WERI-Rb-1 (cell line): ENCODE results near the gene PROCR.

Source experiments
- DNase-seq: peaks from one replicate; pipeline ENCODE4 v3.0.0-alpha.2; 2020
- H3K27ac ChIP-seq: fragments of 250-450 bp; sonication (Bioruptor Pico); 2 replicates; pipeline ENCODE4 v1.5.1; 2020; ENCODE audit warnings: mild to moderate bottlenecking, moderate library complexity
- H3K27me3 ChIP-seq: fragments of 250-450 bp; sonication (Bioruptor Pico); 2 replicates; pipeline ENCODE4 v1.5.1; 2021; ENCODE audit warnings: mild to moderate bottlenecking, low read depth, moderate library complexity; ENCODE audit not compliant: insufficient read depth, severe bottlenecking
- H3K36me3 ChIP-seq: fragments of 250-450 bp; sonication (Bioruptor Pico); 2 replicates; pipeline ENCODE4 v1.5.1; 2020; ENCODE audit warnings: mild to moderate bottlenecking, moderate library complexity
- H3K4me3 ChIP-seq: 2 replicates; pipeline ENCODE4 v1.5.1; 2011; ENCODE audit warnings: low read depth, mild to moderate bottlenecking, control low read depth, low read length
- H3K9me3 ChIP-seq: fragments of 250-450 bp; sonication (Bioruptor Pico); 2 replicates; pipeline ENCODE4 v1.5.1; 2021; ENCODE audit warnings: mild to moderate bottlenecking, moderate library complexity; ENCODE audit not compliant: severe bottlenecking
- TF ChIP-seq, protein P1 (sequence below): IDR thresholded peaks from 2 replicates; pipeline ENCODE4 v1.5.1; 2011; ENCODE audit warnings: low read depth, mild to moderate bottlenecking, control low read depth, inconsistent platforms, low read length

PROCR gene

DNA sequence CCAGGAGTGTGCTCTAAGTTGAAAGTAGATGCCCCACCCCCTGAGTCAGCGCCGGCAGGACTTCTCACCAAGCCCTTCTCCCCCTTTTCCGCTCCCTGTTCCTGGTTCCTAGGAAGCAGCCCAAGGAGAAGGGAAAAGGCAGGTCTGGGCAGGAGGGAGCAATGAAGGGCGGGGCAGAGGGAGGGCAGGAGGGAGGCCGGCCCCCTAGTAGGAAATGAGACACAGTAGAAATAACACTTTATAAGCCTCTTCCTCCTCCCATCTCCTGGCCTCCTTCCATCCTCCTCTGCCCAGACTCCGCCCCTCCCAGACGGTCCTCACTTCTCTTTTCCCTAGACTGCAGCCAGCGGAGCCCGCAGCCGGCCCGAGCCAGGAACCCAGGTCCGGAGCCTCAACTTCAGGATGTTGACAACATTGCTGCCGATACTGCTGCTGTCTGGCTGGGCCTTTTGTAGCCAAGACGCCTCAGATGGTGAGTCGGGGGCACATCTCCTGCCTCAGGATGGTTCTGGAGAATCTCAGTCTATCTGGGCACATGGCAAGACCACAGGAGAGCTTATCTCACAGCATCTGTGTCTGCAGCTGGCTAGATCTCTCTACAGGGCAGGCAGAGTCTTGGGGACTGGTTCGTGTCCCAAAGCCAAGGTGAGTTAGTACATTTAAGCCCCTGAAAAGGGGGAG, at the start of gene PROCR:
PROCR (plus strand) TSS at position 320 of the 681 bp plus-strand sequence; CDS start at position 403, 83 bp downstream.
- peak within 1 kb of the TSS; percentile 61 for H3K4me3 ChIP-seq
- peak; percentile 96 for DNase-seq
- H3K27ac ChIP-seq = peak within 1 kb of the TSS; percentile 64

DNA sequence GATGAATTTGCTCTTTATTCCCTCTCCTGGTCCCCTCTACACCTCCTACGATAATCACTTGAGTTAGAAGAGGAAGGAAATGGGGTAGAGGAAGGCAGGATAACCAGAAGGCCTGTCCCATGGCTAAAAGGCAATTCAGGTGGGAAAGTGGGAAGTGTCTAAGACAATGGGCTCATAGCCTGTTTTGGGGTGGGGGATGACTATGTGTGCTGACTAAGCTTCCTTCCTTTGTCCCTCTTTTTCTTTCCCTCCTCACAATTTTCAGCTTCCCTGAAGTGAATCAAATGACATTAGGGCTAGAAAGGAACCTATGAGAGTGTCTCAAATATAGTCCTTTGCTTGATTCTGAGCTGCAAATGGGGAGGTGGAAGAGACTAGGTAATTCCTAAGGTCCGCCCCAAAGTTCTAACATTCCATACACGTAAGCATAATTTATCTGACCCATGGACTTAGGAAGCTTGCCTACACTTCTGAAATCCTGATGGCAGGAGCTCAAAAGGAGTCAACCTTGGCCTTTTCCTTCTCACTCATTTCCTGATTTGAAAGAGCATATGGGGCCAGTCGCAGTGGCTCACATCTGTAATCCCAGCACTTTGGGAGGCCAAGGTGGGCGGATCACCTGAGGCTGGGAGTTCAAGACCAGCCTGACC, 49.0 kb upstream of the PROCR start:
- Histone ChIP-seq H3K36me3 (no peaks in the 10 kb centered on the region), H3K27ac (no peak overlapping the region)

More for the DNA sequence above, at the start of gene PROCR:
- TF ChIP-seq, protein P1, sequence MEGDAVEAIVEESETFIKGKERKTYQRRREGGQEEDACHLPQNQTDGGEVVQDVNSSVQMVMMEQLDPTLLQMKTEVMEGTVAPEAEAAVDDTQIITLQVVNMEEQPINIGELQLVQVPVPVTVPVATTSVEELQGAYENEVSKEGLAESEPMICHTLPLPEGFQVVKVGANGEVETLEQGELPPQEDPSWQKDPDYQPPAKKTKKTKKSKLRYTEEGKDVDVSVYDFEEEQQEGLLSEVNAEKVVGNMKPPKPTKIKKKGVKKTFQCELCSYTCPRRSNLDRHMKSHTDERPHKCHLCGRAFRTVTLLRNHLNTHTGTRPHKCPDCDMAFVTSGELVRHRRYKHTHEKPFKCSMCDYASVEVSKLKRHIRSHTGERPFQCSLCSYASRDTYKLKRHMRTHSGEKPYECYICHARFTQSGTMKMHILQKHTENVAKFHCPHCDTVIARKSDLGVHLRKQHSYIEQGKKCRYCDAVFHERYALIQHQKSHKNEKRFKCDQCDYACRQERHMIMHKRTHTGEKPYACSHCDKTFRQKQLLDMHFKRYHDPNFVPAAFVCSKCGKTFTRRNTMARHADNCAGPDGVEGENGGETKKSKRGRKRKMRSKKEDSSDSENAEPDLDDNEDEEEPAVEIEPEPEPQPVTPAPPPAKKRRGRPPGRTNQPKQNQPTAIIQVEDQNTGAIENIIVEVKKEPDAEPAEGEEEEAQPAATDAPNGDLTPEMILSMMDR = no peak
- Histone ChIP-seq H3K9me3 (no peaks in the 10 kb centered on the region), H3K36me3 (peaks cover 15% of the 10 kb centered on the region), H3K27me3 (no peaks in the 10 kb centered on the region)

DNA sequence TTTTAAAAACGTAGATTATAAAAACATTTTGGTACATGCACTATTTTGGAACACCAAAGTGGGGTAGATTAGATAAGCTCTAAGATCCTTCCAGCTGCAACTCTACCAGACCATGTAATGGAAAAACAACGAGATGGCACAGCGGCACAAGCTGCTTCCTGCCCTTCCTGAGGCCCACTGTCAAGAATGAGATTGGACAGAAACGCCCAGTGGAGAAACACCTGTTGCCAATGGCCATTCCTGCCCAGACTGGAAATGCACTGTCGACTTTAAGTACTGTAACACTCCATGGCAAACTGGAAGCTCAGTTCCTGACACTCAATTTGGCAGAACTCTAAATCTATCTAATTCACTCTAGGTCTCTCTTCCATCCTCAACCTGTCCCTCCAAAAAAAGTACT, 46.1 kb upstream of the PROCR start:
- TF ChIP-seq, protein P1 = no peak
- no peaks in the 10 kb centered on the region for H3K36me3 ChIP-seq
- no peak overlapping the region for H3K4me3 ChIP-seq
- H3K27me3 ChIP-seq = no peaks in the 10 kb centered on the region
- no peak for DNase-seq
- no peak overlapping the region for H3K27ac ChIP-seq
- no peaks in the 10 kb centered on the region for H3K9me3 ChIP-seq

More for the DNA sequence above, 49.0 kb upstream of the PROCR start:
- DNase-seq = no peak
- TF ChIP-seq, protein P1 = no peak
- H3K9me3 ChIP-seq = no peaks in the 10 kb centered on the region
- no peaks in the 10 kb centered on the region for H3K27me3 ChIP-seq
- no peak overlapping the region for H3K4me3 ChIP-seq

DNA sequence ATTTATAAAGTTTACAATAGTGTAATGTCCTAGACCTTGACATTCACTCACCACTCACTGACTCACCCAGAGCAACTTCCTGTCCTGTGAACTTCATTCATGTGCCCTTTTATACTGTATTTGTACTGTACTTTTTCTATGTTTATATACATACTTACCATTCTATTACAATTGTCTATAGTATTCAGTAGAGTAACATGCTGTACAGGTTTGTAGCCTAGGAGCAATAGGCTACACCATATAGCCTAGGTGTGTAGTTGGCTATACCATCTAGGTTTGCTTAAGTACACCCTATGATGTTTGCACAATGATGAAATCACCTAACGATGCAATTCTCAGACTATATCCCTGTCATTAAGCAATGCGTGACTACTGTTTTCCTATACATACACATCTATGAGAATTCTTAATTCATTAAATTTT, 42.2 kb upstream of the PROCR start:
- TF ChIP-seq, protein P1 = no peak
- H3K4me3 ChIP-seq = no peak overlapping the region
- no peaks in the 10 kb centered on the region for H3K9me3 ChIP-seq
- no peak overlapping the region for H3K27ac ChIP-seq
- no peak for DNase-seq
- H3K27me3 ChIP-seq = no peaks in the 10 kb centered on the region
- H3K36me3 ChIP-seq = no peaks in the 10 kb centered on the region

DNA sequence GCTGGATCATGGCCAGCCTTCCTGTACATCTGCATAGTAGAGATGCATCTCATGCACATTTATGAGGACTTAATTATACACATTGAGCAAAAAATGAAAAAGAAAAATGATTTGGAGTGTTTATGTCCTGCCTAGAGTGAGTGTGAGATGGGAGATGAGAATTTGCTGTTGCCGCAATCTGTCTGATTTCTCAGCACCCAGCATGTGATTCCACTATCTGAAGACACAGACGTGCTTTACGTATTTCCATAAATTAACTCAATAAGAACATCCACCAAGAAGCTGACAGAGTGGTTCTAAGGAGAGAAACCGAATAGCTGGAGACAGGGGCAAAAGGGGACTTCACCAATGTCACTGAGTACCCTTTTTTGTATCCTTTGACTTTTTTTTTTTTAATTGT, 39.9 kb upstream of the PROCR start:
- Histone ChIP-seq H3K27me3 (no peaks in the 10 kb centered on the region), H3K36me3 (no peaks in the 10 kb centered on the region), H3K9me3 (no peaks in the 10 kb centered on the region), H3K27ac (no peak overlapping the region), H3K4me3 (no peak overlapping the region)
- TF ChIP-seq, protein P1 = no peak
- DNase-seq = no peak
